Measurements from ENCODE around the gene NLK.

NLK gene

DNA sequence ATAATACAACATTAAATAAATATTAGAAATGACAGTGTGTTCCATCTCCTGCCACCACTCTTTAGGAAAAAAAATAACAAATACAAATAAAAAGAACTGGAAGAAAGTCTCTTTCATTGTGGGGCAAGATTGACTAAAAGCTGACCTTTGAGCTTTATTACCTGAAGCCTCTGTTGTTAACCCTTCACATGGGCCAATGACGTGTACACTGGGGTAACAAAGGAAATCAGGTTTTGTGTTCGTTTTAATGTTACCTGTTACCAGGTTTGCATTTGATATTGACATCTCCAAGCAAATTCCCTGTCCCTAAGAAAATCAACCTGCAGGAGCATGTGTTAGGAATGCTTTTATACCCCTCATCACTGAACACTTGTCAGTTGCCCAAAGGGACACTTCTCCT is 39.0 kb downstream of the NLK start:
- ATAC-seq: no peak
- TF ChIP-seq, protein P1, sequence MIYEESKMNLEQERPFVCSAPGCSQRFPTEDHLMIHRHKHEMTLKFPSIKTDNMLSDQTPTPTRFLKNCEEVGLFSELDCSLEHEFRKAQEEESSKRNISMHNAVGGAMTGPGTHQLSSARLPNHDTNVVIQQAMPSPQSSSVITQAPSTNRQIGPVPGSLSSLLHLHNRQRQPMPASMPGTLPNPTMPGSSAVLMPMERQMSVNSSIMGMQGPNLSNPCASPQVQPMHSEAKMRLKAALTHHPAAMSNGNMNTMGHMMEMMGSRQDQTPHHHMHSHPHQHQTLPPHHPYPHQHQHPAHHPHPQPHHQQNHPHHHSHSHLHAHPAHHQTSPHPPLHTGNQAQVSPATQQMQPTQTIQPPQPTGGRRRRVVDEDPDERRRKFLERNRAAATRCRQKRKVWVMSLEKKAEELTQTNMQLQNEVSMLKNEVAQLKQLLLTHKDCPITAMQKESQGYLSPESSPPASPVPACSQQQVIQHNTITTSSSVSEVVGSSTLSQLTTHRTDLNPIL (CRISPR knock-in tag; IDR thresholded peaks at IDR 0.05; ENCODE audit: low read depth): no peak
- TF ChIP-seq, protein P2, sequence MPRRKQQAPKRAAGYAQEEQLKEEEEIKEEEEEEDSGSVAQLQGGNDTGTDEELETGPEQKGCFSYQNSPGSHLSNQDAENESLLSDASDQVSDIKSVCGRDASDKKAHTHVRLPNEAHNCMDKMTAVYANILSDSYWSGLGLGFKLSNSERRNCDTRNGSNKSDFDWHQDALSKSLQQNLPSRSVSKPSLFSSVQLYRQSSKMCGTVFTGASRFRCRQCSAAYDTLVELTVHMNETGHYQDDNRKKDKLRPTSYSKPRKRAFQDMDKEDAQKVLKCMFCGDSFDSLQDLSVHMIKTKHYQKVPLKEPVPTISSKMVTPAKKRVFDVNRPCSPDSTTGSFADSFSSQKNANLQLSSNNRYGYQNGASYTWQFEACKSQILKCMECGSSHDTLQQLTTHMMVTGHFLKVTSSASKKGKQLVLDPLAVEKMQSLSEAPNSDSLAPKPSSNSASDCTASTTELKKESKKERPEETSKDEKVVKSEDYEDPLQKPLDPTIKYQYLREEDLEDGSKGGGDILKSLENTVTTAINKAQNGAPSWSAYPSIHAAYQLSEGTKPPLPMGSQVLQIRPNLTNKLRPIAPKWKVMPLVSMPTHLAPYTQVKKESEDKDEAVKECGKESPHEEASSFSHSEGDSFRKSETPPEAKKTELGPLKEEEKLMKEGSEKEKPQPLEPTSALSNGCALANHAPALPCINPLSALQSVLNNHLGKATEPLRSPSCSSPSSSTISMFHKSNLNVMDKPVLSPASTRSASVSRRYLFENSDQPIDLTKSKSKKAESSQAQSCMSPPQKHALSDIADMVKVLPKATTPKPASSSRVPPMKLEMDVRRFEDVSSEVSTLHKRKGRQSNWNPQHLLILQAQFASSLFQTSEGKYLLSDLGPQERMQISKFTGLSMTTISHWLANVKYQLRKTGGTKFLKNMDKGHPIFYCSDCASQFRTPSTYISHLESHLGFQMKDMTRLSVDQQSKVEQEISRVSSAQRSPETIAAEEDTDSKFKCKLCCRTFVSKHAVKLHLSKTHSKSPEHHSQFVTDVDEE (CRISPR knock-in tag; IDR thresholded peaks at IDR 0.05): no peak
- TF ChIP-seq, protein P3, sequence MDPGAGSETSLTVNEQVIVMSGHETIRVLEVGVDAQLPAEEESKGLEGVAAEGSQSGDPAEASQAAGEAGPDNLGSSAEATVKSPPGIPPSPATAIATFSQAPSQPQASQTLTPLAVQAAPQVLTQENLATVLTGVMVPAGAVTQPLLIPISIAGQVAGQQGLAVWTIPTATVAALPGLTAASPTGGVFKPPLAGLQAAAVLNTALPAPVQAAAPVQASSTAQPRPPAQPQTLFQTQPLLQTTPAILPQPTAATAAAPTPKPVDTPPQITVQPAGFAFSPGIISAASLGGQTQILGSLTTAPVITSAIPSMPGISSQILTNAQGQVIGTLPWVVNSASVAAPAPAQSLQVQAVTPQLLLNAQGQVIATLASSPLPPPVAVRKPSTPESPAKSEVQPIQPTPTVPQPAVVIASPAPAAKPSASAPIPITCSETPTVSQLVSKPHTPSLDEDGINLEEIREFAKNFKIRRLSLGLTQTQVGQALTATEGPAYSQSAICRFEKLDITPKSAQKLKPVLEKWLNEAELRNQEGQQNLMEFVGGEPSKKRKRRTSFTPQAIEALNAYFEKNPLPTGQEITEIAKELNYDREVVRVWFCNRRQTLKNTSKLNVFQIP (CRISPR knock-in tag; IDR thresholded peaks at IDR 0.05; ENCODE audit: borderline replicate concordance, low read depth): no peak

DNA sequence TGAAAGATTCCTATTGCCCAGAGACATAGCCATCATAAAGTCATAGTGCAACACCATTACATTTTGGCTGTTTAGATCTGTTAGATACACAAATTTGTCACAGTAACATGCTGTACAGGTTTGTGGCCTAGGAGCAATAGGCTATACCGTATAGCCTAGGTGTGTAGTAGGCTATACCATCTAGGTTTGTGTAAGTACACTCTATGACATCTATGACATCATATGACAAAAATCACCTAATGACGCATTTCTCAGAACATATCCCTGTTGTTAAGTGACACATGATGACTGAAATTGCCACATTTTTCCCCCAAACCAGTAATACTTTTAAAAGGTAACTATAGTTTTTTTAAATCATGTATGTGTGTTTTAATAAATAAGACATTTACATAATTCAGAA is 43.3 kb downstream of the NLK start:
- TF ChIP-seq ZC3H10 (CRISPR knock-in tag; IDR thresholded peaks at IDR 0.05) (no peak), ZNF8 (CRISPR knock-in tag; IDR thresholded peaks at IDR 0.05) (no peak), TOX (CRISPR knock-in tag; IDR thresholded peaks at IDR 0.05; ENCODE audit: borderline replicate concordance) (no peak), ZNF70 (CRISPR knock-in tag; IDR thresholded peaks at IDR 0.05) (no peak), OSR1 (CRISPR knock-in tag; IDR thresholded peaks at IDR 0.05) (no peak), ZFP3 (CRISPR knock-in tag; IDR thresholded peaks at IDR 0.05) (no peak), ISL1 (CRISPR knock-in tag; IDR thresholded peaks at IDR 0.05) (no peak), GLIS3 (CRISPR knock-in tag; IDR thresholded peaks at IDR 0.05) (no peak), SNAI2 (CRISPR knock-in tag; IDR thresholded peaks at IDR 0.05) (no peak)
- TF ChIP-seq, protein P1 (CRISPR knock-in tag; IDR thresholded peaks at IDR 0.05; ENCODE audit: low read depth): no peak
- TF ChIP-seq, protein P4, sequence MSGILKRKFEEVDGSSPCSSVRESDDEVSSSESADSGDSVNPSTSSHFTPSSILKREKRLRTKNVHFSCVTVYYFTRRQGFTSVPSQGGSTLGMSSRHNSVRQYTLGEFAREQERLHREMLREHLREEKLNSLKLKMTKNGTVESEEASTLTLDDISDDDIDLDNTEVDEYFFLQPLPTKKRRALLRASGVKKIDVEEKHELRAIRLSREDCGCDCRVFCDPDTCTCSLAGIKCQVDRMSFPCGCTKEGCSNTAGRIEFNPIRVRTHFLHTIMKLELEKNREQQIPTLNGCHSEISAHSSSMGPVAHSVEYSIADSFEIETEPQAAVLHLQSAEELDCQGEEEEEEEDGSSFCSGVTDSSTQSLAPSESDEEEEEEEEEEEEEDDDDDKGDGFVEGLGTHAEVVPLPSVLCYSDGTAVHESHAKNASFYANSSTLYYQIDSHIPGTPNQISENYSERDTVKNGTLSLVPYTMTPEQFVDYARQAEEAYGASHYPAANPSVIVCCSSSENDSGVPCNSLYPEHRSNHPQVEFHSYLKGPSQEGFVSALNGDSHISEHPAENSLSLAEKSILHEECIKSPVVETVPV (CRISPR knock-in tag; IDR thresholded peaks at IDR 0.05): no peak
- TF ChIP-seq, protein P2 (CRISPR knock-in tag; IDR thresholded peaks at IDR 0.05): no peak
- no peak for ATAC-seq

DNA sequence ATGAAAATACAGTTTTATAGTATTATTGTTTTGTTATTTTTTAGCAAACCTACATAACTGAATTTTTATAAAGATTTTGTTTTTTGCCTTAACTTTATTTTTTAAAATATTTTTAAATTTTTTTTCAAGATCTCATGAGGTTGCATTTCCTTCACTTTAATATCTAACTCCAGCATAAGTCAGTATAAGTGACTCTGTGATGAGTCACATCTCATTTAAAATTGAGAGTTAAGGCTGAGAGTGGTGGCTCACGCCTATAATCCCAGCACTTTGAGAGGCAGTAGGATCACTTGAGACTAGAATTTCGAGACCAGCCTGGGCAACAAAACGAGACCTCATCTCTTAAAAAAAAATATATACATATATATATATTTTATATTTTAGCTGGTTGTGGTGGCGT is 44.0 kb downstream of the NLK start:
- no peak for TF ChIP-seq CSDC2 (CRISPR knock-in tag; IDR thresholded peaks at IDR 0.05)
- TF ChIP-seq OSR1 (CRISPR knock-in tag; IDR thresholded peaks at IDR 0.05): no peak
- TF ChIP-seq, protein P2 (CRISPR knock-in tag; IDR thresholded peaks at IDR 0.05): no peak
- TF ChIP-seq TCF4 (CRISPR knock-in tag; IDR thresholded peaks at IDR 0.05; ENCODE audit: borderline replicate concordance): no peak
- TF ChIP-seq ZFP30 (CRISPR knock-in tag; IDR thresholded peaks at IDR 0.05): no peak
- TF ChIP-seq ZFP3 (CRISPR knock-in tag; IDR thresholded peaks at IDR 0.05): no peak
- TF ChIP-seq ARNTL (CRISPR knock-in tag; IDR thresholded peaks at IDR 0.05; ENCODE audit: borderline replicate concordance, low read depth): no peak
- no peak for TF ChIP-seq GLIS3 (CRISPR knock-in tag; IDR thresholded peaks at IDR 0.05)
- TF ChIP-seq RARB (CRISPR knock-in tag; IDR thresholded peaks at IDR 0.05): no peak

More for the DNA sequence above, 44.0 kb downstream of the NLK start:
- ATAC-seq: no peak

All from SK-N-SH treated with all-trans-retinoic acid at 6 μM for 48 hours (cell line).